NCI-H1417 treated with DMSO at 0.1 percent for 48 hours (cell line): ENCODE data around the gene TEX14.
A peak's percentile ranks its signal among the peaks of the same experiment; 100 is the strongest.

Experiments used
- DNase-seq: peaks from one replicate; lab custom pipeline; 2025; lab: John Stamatoyannopoulos, UW

TEX14 gene, protein sequence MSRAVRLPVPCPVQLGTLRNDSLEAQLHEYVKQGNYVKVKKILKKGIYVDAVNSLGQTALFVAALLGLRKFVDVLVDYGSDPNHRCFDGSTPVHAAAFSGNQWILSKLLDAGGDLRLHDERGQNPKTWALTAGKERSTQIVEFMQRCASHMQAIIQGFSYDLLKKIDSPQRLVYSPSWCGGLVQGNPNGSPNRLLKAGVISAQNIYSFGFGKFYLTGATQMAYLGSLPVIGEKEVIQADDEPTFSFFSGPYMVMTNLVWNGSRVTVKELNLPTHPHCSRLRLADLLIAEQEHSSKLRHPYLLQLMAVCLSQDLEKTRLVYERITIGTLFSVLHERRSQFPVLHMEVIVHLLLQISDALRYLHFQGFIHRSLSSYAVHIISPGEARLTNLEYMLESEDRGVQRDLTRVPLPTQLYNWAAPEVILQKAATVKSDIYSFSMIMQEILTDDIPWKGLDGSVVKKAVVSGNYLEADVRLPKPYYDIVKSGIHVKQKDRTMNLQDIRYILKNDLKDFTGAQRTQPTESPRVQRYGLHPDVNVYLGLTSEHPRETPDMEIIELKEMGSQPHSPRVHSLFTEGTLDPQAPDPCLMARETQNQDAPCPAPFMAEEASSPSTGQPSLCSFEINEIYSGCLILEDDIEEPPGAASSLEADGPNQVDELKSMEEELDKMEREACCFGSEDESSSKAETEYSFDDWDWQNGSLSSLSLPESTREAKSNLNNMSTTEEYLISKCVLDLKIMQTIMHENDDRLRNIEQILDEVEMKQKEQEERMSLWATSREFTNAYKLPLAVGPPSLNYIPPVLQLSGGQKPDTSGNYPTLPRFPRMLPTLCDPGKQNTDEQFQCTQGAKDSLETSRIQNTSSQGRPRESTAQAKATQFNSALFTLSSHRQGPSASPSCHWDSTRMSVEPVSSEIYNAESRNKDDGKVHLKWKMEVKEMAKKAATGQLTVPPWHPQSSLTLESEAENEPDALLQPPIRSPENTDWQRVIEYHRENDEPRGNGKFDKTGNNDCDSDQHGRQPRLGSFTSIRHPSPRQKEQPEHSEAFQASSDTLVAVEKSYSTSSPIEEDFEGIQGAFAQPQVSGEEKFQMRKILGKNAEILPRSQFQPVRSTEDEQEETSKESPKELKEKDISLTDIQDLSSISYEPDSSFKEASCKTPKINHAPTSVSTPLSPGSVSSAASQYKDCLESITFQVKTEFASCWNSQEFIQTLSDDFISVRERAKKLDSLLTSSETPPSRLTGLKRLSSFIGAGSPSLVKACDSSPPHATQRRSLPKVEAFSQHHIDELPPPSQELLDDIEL (N-terminal part only)

DNA sequence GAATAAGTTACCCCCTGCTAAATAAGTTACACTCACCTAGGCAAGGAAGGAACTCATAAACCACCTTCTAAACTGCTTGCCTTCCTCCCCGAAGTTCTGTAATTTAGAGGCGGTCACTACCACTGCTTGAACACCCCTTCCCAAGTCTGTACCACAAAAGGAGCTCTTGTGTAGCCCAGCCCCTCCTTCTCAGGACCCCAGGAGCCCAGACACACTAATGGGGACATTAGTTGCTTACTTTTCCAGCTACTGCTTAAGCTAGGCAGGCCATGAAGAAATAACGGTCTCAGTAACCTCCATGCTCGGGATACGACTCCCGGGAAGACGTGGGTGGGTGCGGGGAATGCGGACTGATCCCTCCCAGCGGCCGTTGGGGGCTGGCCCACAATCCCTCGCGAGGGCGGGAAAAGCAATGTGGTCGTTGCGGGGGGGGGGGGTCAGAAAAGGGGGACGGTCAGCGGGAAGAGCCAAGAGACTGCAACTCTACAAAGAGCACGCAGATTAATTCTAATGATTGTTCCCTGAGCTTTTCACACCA is at the start of gene TEX14:
Gene TEX14, minus strand, starts transcription at position 345 of the 538 bp plus-strand sequence. CDS start 40,044 bp downstream, outside the sequence.
- no peak for DNase-seq

DNA sequence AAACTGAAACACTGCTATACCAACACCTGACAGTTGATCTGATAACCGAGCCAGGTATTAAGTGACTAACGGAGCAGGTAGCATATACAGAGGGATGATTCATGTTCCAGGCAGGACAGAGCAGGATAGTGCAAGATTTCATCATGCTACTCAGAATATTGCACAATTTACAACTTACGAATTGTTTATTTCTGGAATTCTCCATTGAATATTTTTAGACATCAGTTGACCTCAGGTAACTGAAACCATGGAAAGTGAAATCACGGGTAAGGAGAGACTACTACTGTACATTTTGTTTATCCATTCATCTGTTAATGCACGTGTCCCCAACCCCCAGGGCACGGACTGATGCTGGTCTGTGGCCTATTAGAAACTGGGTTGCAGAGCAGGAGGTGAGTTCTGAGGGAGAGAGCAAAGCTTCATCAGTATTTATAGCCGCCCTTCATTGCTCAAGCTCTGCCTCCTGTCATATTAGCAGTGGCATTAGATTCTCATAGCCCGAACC is 49.3 kb upstream of the TEX14 start:
- no peak for DNase-seq

DNA sequence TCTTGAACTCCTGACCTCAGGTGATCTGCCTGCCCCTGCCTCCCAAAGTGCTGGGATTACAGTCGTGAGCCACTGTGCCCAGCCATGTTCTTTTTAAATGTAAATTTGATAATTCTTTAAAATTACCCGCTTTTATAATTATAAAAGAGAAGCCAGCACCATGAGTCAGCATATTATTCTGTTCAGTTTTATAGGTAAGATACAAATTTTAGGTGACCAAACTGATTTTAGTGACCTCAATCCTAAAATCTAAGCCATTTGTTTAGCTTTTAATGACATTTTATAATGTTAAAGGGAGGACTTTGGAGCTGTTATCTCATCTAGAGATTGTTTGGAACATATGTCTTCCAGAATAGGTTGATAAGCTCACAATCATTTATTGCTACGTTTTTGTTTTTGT is 43.0 kb upstream of the TEX14 start:
- no peak for DNase-seq

- no peak for DNase-seq
Measured at GRCh38 chr17:58734040-58734439, 42.2 kb upstream of the TEX14 start.

DNA sequence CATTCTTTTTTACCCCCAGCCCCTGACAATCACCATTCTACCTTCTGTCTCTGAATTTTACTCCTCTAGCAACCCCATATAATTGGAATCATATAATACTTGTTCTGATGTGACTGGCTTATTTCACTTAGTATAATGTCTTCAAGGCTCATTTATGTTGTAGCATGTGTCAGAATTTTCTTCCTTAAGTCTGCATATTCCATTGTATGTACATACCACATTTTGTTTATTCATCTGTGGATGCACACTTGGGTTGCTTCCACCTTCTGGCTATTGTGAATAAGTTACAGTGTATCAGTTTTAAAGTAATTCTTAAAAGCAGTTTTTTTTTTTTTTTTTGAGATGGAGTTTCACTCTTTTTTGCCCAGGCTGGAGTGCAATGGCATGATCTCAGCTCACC is 39.1 kb upstream of the TEX14 start:
- no peak for DNase-seq

DNA sequence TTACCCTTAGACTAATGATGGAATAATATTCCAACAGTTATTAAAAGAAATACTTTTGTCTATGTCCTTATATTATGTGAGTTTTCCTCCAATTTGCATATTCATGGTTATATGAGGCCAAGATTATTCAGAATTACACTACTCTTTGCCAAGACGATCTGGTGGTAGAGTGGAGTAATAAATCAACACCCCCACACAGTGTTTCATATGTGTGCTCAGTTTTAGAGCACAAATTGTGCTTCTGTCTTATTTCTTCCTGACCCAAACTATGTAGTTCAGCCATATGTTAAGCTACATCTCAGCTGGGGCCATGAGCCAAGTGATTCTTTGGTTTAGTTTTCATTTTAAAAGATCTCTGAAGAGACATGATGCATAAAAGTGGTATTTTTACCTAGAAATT is 37.0 kb upstream of the TEX14 start:
- DNase-seq, result no peak

DNA sequence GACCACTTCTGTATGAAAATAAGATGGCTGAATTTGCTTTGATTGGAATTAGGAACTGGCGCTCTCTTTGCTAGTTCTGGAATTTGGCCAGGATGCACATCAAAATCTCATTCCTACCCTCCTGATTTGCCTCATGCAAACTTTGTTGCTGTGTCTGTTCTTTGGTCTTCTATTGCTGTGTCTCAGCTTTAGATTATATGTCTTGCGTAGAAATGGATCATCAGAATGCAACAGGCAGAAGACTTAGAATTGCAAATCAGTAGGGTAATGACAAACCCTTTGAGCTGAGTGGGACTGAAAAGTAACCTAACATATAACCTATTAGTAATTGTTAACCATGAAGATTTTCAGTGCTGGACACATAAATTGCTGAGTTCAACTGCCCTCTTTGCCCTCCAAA is 30.9 kb upstream of the TEX14 start:
- DNase-seq, result no peak

DNA sequence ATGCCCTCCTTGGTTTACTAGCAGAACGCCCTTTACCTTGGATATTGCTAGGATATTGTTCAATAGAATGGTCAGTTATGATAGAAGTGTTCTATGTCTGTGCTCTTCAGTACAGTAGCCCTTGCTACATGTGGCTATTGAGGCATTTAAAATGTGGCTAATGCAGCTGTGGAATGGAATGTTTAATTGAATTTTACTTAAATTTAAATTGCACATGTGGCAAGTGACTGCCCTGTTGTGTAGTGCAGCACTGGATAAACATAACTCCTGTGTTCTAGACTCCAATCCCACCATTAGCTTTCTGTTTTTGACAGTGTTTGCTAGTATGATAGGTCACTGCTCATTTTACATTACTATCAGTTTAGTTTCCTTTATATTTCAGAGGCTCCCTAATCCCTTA is 30.4 kb upstream of the TEX14 start:
- no peak for DNase-seq

DNA sequence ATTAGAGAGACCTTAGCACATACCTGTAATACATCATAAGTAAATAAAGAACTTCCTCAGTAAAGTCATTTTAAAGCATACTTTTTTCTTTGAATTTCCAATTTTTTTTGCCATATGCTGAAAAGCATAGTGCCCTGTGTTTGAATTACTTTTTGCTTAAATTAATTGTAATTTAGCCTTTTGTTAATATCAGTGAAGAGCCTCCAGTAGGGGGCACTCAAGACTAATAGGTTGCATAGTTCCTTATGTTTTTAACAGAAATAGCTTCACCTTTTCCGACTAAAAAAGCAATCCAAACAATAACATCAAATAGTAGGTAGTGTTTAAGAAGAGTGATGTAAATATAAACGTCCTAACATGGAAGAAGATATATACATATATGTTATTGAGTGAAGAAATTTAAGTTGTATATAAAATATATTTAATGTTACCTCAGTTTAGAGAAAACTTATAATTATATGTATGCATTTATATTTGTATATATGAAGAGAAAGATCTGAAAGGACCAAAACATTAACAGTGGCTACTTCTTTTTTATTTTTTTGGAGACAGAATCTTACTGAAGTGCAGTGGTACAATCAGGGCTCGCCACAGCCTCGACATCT is 19.2 kb upstream of the TEX14 start:
- peak; percentile 4 for DNase-seq

DNA sequence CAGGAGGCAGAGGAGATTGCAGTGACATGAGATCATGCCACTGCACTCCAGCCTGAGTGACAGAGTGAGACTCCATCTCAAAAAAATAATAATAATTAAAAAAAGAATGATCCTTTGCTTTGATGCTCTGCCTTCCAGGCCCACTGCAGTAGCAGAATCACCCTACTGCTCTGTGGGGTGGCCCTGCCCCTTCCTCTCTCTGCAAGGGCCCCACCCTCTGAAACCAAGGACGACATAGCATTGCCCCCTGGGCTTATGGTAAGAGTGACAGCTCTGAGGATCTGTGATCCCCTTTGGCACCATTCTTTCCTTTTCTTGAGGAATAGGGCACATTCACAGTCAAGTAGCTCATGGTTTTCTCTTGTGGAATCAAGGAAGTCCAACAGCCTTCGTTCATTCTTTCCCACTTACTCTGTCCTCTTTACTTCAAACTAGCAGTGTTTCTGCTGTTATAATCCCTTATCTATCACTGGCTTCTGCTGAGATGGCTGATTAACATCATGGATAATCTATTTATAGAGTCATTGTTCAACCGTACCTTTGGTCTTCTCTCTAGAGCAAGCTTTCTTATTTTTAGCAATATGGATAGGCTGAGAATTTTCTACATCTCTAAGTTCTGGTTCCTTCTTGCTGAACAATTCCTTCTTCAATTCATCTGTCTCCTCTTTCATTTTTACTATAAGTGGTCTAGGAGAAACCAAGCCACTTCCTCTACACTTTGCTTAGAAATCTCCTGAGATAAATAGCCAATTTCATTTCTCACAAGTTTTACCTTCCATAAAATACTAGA is 14.7 kb upstream of the TEX14 start:
- no peak for DNase-seq

- DNase-seq, result no peak
Measured at GRCh38 chr17:58703916-58704286, 12.1 kb upstream of the TEX14 start.

GRCh38 chr17:58703137-58703915 is 11.5 kb upstream of the TEX14 start:
- no peak for DNase-seq

DNA sequence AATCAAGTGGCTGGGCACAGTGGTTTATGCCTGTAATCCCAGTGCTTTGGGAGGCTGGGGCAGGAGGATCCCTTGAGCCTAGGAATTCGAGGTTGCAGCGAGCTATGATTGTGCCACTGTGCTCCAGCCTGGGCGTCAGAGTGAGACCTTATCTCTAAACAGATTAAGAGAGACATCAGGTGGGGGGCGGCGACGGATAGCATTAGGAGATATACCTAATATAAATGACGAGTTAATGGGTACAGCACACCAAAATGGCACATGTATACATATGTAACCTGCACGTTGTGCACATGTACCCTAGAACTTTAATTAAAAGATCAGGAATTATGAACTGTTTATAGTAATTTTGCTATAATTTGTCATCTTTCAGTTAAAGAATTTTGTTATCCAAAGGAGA is 10.9 kb upstream of the TEX14 start:
- DNase-seq, result no peak

GRCh38 chr17:58702045-58702476 is 10.2 kb upstream of the TEX14 start:
- no peak for DNase-seq

GRCh38 chr17:58699771-58700170 is 7.9 kb upstream of the TEX14 start:
- no peak for DNase-seq

DNA sequence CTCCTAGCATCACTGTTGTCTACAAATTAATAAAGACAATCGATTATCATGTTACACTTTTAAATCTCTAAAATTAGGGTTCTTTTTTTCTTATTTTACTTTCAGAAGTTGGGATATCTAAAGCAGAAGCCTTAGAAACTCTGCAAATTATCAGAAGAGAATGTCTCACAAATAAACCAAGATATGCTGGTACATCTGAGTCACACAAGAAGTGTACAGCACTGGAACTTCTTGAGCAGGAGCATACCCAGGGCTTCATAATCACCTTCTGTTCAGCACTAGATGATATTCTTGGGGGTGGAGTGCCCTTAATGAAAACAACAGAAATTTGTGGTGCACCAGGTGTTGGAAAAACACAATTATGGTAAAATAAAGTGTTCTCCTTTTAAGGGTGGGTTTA is 3.0 kb upstream of the TEX14 start:
- DNase-seq, result no peak

DNA sequence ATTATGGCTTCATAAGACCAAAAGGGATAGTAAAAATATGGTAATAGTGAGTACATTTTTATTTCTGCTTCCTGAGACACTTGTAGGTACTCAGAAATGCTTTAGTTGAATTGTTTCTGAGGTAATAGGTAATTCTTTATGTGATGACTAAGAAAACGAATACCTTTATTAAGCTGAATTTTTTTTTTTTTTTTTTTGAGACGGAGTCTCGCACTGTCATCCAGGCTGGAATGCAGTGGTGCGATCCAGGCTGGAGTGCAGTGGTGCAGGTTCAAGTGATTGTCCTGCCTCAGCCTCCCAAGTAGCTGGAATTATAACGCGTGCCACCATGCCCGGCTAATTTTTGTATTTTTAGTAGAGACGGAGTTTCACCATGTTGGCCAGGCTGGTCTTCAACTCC is 2.5 kb upstream of the TEX14 start:
- no peak for DNase-seq

DNA sequence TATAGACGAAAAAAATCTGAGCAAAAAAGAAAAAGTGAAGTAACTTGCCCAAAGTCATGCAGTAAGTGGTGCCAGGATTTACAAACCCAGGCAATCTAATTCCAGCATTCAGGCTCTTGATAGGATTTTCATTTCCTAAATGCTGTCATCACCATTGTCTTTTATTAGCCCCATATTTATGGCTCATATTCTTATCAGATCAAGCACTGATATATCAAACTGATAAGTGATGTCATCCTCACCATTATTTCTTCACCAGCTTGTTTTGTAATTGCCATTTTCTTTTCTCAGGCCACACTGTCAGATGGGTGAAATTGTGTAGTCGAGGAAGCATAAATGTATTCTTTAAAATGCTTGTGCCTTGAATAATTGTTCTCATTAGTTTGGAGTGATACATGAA is 1.9 kb upstream of the TEX14 start:
- no peak for DNase-seq

- no peak for DNase-seq
Measured at GRCh38 chr17:58693208-58693607, 1.4 kb upstream of the TEX14 start.
